Astrocyte (in vitro differentiated cells and primary cell): ENCODE measurements around the gene PLD5.

Experiments
- EZH2 ChIP-seq: IDR thresholded peaks from 2 replicates; pipeline ENCODE4 v1.6.1; 2012; ENCODE audit warnings: mild to moderate bottlenecking, low read length, inconsistent platforms; ENCODE audit not compliant: insufficient read depth
- TF ChIP-seq, protein P1 (sequence below): IDR thresholded peaks from 2 replicates; pipeline ENCODE4 v1.5.1; 2011; ENCODE audit warnings: low read depth, mild to moderate bottlenecking, inconsistent platforms, low read length, moderate library complexity; ENCODE audit not compliant: insufficient read depth

DNA sequence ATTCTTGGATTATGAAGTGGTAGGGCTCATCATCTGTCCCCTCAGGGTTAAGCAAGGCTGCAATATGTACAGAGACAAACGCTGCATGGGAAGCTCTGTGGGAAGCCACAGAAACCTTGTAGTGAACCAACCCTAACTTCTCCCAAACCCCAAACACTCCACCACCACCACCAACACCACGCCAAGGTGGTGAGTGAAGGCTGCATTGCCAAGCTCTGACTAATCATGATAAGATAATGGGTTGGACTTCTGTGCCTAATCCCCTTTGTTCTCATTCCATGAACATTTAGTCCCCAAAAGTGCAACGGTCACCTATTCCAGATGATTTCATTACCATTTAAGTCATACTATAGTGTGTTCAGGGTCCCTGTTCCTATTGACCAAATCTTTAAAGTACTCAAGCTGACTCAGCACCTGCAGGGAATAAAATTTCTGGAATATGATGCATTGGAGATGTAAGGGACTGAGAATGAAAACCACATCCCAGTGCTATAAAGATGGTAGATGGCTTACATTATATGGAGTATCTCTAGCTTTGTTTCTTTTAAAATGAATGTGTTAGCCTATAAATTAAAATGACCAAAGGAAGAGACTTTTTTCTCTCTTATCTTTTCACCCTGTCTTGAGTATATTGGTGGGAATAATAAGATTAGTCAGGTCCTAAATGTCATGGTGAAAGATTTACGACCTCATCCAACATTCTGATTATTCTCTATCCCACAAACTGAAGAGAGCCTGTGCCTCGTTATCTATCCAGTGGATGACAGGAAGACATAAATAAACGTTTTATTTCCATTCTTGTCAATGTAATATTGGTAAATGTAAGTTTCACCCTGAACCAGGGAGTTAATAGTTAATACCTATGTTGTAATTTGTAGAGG is 22.6 kb upstream of the PLD5 start:
- TF ChIP-seq, protein P1, sequence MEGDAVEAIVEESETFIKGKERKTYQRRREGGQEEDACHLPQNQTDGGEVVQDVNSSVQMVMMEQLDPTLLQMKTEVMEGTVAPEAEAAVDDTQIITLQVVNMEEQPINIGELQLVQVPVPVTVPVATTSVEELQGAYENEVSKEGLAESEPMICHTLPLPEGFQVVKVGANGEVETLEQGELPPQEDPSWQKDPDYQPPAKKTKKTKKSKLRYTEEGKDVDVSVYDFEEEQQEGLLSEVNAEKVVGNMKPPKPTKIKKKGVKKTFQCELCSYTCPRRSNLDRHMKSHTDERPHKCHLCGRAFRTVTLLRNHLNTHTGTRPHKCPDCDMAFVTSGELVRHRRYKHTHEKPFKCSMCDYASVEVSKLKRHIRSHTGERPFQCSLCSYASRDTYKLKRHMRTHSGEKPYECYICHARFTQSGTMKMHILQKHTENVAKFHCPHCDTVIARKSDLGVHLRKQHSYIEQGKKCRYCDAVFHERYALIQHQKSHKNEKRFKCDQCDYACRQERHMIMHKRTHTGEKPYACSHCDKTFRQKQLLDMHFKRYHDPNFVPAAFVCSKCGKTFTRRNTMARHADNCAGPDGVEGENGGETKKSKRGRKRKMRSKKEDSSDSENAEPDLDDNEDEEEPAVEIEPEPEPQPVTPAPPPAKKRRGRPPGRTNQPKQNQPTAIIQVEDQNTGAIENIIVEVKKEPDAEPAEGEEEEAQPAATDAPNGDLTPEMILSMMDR = no peak
- no peak for TF ChIP-seq EZH2
